Neural progenitor cell (in vitro differentiated cells): Measurements from ENCODE around the gene KCNE4. TPM values are rescaled to one million over a fixed set of nuclear protein-coding genes. Genes with fewer than 3 reads are reported as not detected.

Experiments used
- DNase-seq: peaks from one replicate; pipeline ENCODE4 v3.0.0-alpha.2; 2016; ENCODE audit warnings: low spot score
- H2AFZ ChIP-seq: fragments of 200-600 bp; sonication (generic); replicated peaks from 2 replicates; pipeline ENCODE4 v1.6.1; 2016; ENCODE audit warnings: antibody characterized with exemption
- H3F3A ChIP-seq: fragments of 200-600 bp; sonication (generic); 2 replicates; pipeline ENCODE4 v1.6.1; 2016; ENCODE audit warnings: antibody characterized with exemption, low read depth
- H3K27ac ChIP-seq: fragments of 200-600 bp; sonication (generic); 2 replicates; pipeline ENCODE4 v1.5.1; 2016; ENCODE audit warnings: mild to moderate bottlenecking
- H3K27me3 ChIP-seq: fragments of 200-600 bp; sonication (generic); 2 replicates; pipeline ENCODE4 v1.6.1; 2016; ENCODE audit warnings: mild to moderate bottlenecking, moderate library complexity
- H3K36me3 ChIP-seq: fragments of 200-600 bp; sonication (generic); 2 replicates; pipeline ENCODE4 v1.5.1; 2016
- H3K4me1 ChIP-seq: fragments of 200-600 bp; sonication (generic); 2 replicates; pipeline ENCODE4 v1.6.1; 2016; ENCODE audit warnings: mixed run types
- H3K4me2 ChIP-seq: fragments of 200-600 bp; sonication (generic); 2 replicates; pipeline ENCODE4 v1.6.1; 2016
- H3K4me3 ChIP-seq: fragments of 200-600 bp; sonication (generic); 2 replicates; pipeline ENCODE4 v1.5.1; 2016
- H3K79me2 ChIP-seq: fragments of 200-600 bp; sonication (generic); 2 replicates; pipeline ENCODE4 v1.6.1; 2016; ENCODE audit warnings: low read depth
- H3K9ac ChIP-seq: fragments of 200-600 bp; sonication (generic); 2 replicates; pipeline ENCODE4 v1.6.1; 2016
- H3K9me3 ChIP-seq: fragments of 200-600 bp; sonication (generic); 2 replicates; pipeline ENCODE4 v1.5.1; 2016; ENCODE audit warnings: low read depth
- H4K20me1 ChIP-seq: fragments of 200-600 bp; sonication (generic); 2 replicates; pipeline ENCODE4 v1.6.1; 2016; ENCODE audit warnings: low read depth
- H3K27ac Mint-ChIP-seq: 3 replicates; pipeline ENCODE4 v1.8.0; 2021; ENCODE audit warnings: mixed read lengths
- H3K27me3 Mint-ChIP-seq: 2 replicates; pipeline ENCODE4 v1.8.0; 2022; ENCODE audit warnings: low read depth, mild to moderate bottlenecking, inconsistent platforms, moderate library complexity, mixed read lengths; ENCODE audit not compliant: insufficient read depth
- H3K36me3 Mint-ChIP-seq: 3 replicates; pipeline ENCODE4 v1.8.0; 2021; ENCODE audit warnings: mixed read lengths
- H3K4me1 Mint-ChIP-seq: 3 replicates; pipeline ENCODE4 v1.8.0; 2021; ENCODE audit warnings: mixed read lengths
- H3K4me3 Mint-ChIP-seq: 3 replicates; pipeline ENCODE4 v1.8.0; 2021; ENCODE audit warnings: mild to moderate bottlenecking, moderate library complexity, mixed read lengths
- H3K9me3 Mint-ChIP-seq: 3 replicates; pipeline ENCODE4 v1.8.0; 2020; ENCODE audit warnings: mixed read lengths
- CTCF ChIP-seq: fragments of 200-600 bp; sonication (generic); IDR thresholded peaks from 2 replicates; pipeline ENCODE4 v1.5.1; 2017; ENCODE audit warnings: antibody characterized with exemption, mild to moderate bottlenecking
- EZH2 ChIP-seq: fragments of 200-600 bp; sonication (generic); IDR thresholded peaks from 2 replicates; pipeline ENCODE4 v1.6.1; 2017; ENCODE audit warnings: antibody characterized with exemption, mild to moderate bottlenecking, moderate library complexity
- EZH2phosphoT487 ChIP-seq: fragments of 200-600 bp; sonication (generic); IDR thresholded peaks from 2 replicates; pipeline ENCODE4 v1.6.1; 2017; ENCODE audit warnings: antibody characterized with exemption
- total RNA-seq: library from RNA; depleted of rRNA; stranded (reverse); fragments of >200 nt; gene quantifications from 2 replicates; pipeline ENCODE4 v1.2.3, GENCODE V29; 2015; ENCODE audit warnings: low replicate concordance

Gene KCNE4
- total RNA-seq, 1 donor from 2014 or later, result not detected

- Mint-ChIP-seq H3K36me3 (no peaks in the 10 kb centered on the region), H3K4me1 (peaks cover 15% of the 10 kb centered on the region), H3K4me3 (no peak overlapping the region), H3K27me3 (peaks cover 6% of the 10 kb centered on the region), H3K9me3 (peaks cover 2% of the 10 kb centered on the region), H3K27ac (no peak overlapping the region)
- Histone ChIP-seq H3F3A (no peaks in the 10 kb centered on the region), H3K27me3 (no peaks in the 10 kb centered on the region), H3K79me2 (no peaks in the 10 kb centered on the region), H3K9ac (no peak overlapping the region), H3K4me2 (no peak overlapping the region), H3K27ac (no peak overlapping the region), H3K4me3 (no peak overlapping the region), H2AFZ (no peak overlapping the region), H4K20me1 (no peaks in the 10 kb centered on the region), H3K36me3 (no peaks in the 10 kb centered on the region), H3K9me3 (no peaks in the 10 kb centered on the region), H3K4me1 (no peaks in the 10 kb centered on the region)
- DNase-seq, result no peak
- TF ChIP-seq EZH2phosphoT487, result no peak
- no peak for TF ChIP-seq EZH2
- TF ChIP-seq CTCF, result no peak
Measured at GRCh38 chr2:223088866-223089265, 36.9 kb downstream of the KCNE4 start.

GRCh38 chr2:223090039-223090438, 38.0 kb downstream of the KCNE4 start:
- H3K36me3 ChIP-seq, result no peaks in the 10 kb centered on the region
- H3F3A ChIP-seq, result no peaks in the 10 kb centered on the region
- no peaks in the 10 kb centered on the region for H3K36me3 Mint-ChIP-seq
- TF ChIP-seq EZH2phosphoT487 (no peak), EZH2 (no peak), CTCF (no peak)
- no peaks in the 10 kb centered on the region for H3K79me2 ChIP-seq
- H3K4me1 ChIP-seq, result no peaks in the 10 kb centered on the region
- peaks cover 15% of the 10 kb centered on the region for H3K4me1 Mint-ChIP-seq
- H3K27me3 ChIP-seq, result no peaks in the 10 kb centered on the region
- H3K4me3 ChIP-seq, result no peak overlapping the region
- H3K4me3 Mint-ChIP-seq, result no peak overlapping the region
- no peaks in the 10 kb centered on the region for H4K20me1 ChIP-seq
- no peak overlapping the region for H3K4me2 ChIP-seq
- DNase-seq, result no peak
- H3K9me3 Mint-ChIP-seq, result peaks cover 2% of the 10 kb centered on the region
- H2AFZ ChIP-seq, result no peak overlapping the region
- no peak overlapping the region for H3K27ac Mint-ChIP-seq
- H3K27me3 Mint-ChIP-seq, result peaks cover 4% of the 10 kb centered on the region
- no peak overlapping the region for H3K27ac ChIP-seq
- H3K9ac ChIP-seq, result no peak overlapping the region
- H3K9me3 ChIP-seq, result no peaks in the 10 kb centered on the region

GRCh38 chr2:223090540-223091235, 38.7 kb downstream of the KCNE4 start:
- H3K79me2 ChIP-seq, result no peaks in the 10 kb centered on the region

More at GRCh38 chr2:223090540-223091235, 38.7 kb downstream of the KCNE4 start:
- Histone ChIP-seq H3K4me2 (no peak overlapping the region), H3K27ac (no peak overlapping the region), H3K4me3 (no peak overlapping the region), H3F3A (no peaks in the 10 kb centered on the region), H2AFZ (no peak overlapping the region), H3K36me3 (no peaks in the 10 kb centered on the region), H4K20me1 (no peaks in the 10 kb centered on the region), H3K9ac (no peak overlapping the region), H3K27me3 (no peaks in the 10 kb centered on the region), H3K4me1 (no peaks in the 10 kb centered on the region), H3K9me3 (no peaks in the 10 kb centered on the region)
- H3K4me3 Mint-ChIP-seq, result no peak overlapping the region
- H3K4me1 Mint-ChIP-seq, result peaks cover 15% of the 10 kb centered on the region
- H3K9me3 Mint-ChIP-seq, result peaks cover 2% of the 10 kb centered on the region
- no peak for TF ChIP-seq EZH2
- TF ChIP-seq CTCF, result no peak
- TF ChIP-seq EZH2phosphoT487, result no peak
- no peaks in the 10 kb centered on the region for H3K36me3 Mint-ChIP-seq
- peak; percentile 9 for DNase-seq
- H3K27me3 Mint-ChIP-seq, result peaks cover 4% of the 10 kb centered on the region
- H3K27ac Mint-ChIP-seq, result no peak overlapping the region
